ENCODE measurements around the gene E2F6.

Gene E2F6

DNA sequence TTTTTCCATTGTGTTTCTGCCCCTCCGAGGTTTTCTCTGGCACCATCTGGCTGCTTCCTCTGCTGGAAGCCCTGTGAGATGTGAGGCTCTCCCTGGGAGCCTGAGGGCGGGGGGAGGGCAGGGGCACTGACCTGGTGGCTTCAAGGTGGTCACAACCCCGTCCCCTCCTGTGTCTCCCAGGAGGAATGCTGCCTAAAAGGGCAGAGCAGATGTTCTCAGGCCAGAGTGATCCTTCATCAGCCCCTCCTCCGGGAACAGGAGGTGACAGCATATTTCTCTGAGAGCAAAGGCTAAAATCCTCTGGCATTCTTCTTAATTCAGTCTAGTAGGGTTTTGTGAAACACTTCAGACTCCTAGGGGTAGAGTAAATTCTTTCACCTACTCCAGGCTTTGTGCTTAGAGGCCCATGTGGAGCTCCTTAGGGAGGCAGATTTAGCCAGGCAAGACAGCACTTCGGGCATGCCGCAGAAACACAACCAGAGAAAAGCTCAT, 49.6 kb upstream of the E2F6 start:
- POLR2A ChIA-PET = no interaction called here
- H3K27ac ChIP-seq (ENCODE audit: extremely low read depth, low read depth, low read length) = no peak overlapping the region
- H3K9me3 ChIP-seq (ENCODE audit: control insufficient read depth, insufficient read depth, low read depth, low read length) = no peaks in the 10 kb centered on the region
- no peak overlapping the region for H3K4me3 ChIP-seq (ENCODE audit: low read depth, low read length)
- H3K36me3 ChIP-seq (ENCODE audit: control insufficient read depth in 2 of 2, insufficient read depth in 1 of 2, low read length in 2 of 2) = no peaks in the 10 kb centered on the region
- TF ChIP-seq ZIC2 (tag by site-specific recombination; IDR thresholded peaks at IDR 0.05) (peak; percentile 75), GLIS1 (tag by site-specific recombination; IDR thresholded peaks at IDR 0.05) (peak; percentile 65)
- TF ChIP-seq, protein P1, sequence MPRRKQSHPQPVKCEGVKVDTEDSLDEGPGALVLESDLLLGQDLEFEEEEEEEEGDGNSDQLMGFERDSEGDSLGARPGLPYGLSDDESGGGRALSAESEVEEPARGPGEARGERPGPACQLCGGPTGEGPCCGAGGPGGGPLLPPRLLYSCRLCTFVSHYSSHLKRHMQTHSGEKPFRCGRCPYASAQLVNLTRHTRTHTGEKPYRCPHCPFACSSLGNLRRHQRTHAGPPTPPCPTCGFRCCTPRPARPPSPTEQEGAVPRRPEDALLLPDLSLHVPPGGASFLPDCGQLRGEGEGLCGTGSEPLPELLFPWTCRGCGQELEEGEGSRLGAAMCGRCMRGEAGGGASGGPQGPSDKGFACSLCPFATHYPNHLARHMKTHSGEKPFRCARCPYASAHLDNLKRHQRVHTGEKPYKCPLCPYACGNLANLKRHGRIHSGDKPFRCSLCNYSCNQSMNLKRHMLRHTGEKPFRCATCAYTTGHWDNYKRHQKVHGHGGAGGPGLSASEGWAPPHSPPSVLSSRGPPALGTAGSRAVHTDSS (tag by site-specific recombination; IDR thresholded peaks at IDR 0.05) = no peak
- no peaks in the 10 kb centered on the region for H3K4me1 ChIP-seq (ENCODE audit: control insufficient read depth, insufficient read depth, low read length)
- CTCF ChIA-PET = interaction anchor here (1.1 kb wide), 1 partner anchor 13 kb away, joined by 3 read pairs; no protein-coding TSS in a partner anchor

DNA sequence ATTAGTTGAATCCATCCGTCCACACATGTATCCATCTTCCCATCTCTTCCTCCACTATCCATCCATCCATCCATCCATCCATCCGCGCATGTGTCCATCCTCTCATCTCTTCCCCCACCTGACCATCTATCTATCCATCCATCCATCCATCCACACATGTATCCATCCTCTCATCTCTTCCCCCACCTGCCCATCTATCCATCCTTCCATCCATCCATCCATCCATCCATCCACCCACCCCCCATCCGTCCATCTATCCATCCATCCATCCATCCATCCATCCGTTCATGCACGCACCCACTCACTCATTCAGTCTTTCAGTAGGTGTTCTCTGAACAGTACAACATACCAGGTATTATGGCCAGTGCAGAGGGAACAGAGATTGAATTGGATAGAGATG, 48.9 kb upstream of the E2F6 start:
- TF ChIP-seq, protein P2, sequence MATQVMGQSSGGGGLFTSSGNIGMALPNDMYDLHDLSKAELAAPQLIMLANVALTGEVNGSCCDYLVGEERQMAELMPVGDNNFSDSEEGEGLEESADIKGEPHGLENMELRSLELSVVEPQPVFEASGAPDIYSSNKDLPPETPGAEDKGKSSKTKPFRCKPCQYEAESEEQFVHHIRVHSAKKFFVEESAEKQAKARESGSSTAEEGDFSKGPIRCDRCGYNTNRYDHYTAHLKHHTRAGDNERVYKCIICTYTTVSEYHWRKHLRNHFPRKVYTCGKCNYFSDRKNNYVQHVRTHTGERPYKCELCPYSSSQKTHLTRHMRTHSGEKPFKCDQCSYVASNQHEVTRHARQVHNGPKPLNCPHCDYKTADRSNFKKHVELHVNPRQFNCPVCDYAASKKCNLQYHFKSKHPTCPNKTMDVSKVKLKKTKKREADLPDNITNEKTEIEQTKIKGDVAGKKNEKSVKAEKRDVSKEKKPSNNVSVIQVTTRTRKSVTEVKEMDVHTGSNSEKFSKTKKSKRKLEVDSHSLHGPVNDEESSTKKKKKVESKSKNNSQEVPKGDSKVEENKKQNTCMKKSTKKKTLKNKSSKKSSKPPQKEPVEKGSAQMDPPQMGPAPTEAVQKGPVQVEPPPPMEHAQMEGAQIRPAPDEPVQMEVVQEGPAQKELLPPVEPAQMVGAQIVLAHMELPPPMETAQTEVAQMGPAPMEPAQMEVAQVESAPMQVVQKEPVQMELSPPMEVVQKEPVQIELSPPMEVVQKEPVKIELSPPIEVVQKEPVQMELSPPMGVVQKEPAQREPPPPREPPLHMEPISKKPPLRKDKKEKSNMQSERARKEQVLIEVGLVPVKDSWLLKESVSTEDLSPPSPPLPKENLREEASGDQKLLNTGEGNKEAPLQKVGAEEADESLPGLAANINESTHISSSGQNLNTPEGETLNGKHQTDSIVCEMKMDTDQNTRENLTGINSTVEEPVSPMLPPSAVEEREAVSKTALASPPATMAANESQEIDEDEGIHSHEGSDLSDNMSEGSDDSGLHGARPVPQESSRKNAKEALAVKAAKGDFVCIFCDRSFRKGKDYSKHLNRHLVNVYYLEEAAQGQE (tag by site-specific recombination; IDR thresholded peaks at IDR 0.05) = no peak
- TF ChIP-seq ZNF214 (tag by site-specific recombination; IDR thresholded peaks at IDR 0.05; ENCODE audit: borderline replicate concordance) = no peak
- TF ChIP-seq, protein P3, sequence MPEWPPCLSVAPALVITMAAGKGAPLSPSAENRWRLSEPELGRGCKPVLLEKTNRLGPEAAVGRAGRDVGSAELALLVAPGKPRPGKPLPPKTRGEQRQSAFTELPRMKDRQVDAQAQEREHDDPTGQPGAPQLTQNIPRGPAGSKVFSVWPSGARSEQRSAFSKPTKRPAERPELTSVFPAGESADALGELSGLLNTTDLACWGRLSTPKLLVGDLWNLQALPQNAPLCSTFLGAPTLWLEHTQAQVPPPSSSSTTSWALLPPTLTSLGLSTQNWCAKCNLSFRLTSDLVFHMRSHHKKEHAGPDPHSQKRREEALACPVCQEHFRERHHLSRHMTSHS (tag by site-specific recombination; IDR thresholded peaks at IDR 0.05) = no peak
- TF ChIP-seq, protein P4, sequence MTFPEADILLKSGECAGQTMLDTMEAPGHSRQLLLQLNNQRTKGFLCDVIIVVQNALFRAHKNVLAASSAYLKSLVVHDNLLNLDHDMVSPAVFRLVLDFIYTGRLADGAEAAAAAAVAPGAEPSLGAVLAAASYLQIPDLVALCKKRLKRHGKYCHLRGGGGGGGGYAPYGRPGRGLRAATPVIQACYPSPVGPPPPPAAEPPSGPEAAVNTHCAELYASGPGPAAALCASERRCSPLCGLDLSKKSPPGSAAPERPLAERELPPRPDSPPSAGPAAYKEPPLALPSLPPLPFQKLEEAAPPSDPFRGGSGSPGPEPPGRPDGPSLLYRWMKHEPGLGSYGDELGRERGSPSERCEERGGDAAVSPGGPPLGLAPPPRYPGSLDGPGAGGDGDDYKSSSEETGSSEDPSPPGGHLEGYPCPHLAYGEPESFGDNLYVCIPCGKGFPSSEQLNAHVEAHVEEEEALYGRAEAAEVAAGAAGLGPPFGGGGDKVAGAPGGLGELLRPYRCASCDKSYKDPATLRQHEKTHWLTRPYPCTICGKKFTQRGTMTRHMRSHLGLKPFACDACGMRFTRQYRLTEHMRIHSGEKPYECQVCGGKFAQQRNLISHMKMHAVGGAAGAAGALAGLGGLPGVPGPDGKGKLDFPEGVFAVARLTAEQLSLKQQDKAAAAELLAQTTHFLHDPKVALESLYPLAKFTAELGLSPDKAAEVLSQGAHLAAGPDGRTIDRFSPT (tag by site-specific recombination; IDR thresholded peaks at IDR 0.05) = no peak
- TF ChIP-seq, protein P5, sequence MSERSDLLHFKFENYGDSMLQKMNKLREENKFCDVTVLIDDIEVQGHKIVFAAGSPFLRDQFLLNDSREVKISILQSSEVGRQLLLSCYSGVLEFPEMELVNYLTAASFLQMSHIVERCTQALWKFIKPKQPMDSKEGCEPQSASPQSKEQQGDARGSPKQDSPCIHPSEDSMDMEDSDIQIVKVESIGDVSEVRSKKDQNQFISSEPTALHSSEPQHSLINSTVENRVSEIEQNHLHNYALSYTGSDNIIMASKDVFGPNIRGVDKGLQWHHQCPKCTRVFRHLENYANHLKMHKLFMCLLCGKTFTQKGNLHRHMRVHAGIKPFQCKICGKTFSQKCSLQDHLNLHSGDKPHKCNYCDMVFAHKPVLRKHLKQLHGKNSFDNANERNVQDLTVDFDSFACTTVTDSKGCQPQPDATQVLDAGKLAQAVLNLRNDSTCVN (tag by site-specific recombination; optimal IDR thresholded peaks at IDR 0.05) = no peak
- no peak for TF ChIP-seq IKZF3 (tag by site-specific recombination; IDR thresholded peaks at IDR 0.05)
- no peak for TF ChIP-seq KLF16 (tag by site-specific recombination; IDR thresholded peaks at IDR 0.05)
- TF ChIP-seq, protein P6, sequence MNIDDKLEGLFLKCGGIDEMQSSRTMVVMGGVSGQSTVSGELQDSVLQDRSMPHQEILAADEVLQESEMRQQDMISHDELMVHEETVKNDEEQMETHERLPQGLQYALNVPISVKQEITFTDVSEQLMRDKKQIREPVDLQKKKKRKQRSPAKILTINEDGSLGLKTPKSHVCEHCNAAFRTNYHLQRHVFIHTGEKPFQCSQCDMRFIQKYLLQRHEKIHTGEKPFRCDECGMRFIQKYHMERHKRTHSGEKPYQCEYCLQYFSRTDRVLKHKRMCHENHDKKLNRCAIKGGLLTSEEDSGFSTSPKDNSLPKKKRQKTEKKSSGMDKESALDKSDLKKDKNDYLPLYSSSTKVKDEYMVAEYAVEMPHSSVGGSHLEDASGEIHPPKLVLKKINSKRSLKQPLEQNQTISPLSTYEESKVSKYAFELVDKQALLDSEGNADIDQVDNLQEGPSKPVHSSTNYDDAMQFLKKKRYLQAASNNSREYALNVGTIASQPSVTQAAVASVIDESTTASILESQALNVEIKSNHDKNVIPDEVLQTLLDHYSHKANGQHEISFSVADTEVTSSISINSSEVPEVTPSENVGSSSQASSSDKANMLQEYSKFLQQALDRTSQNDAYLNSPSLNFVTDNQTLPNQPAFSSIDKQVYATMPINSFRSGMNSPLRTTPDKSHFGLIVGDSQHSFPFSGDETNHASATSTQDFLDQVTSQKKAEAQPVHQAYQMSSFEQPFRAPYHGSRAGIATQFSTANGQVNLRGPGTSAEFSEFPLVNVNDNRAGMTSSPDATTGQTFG (tag by site-specific recombination; IDR thresholded peaks at IDR 0.05; ENCODE audit: borderline replicate concordance) = no peak
- TF ChIP-seq ZNF677 (tag by site-specific recombination; IDR thresholded peaks at IDR 0.05) = no peak
- peak; percentile 31; the same call in 1 of the 2 replicates for TF ChIP-seq ZBTB17 (tag by site-specific recombination; IDR thresholded peaks at IDR 0.05)
- TF ChIP-seq, protein P7, sequence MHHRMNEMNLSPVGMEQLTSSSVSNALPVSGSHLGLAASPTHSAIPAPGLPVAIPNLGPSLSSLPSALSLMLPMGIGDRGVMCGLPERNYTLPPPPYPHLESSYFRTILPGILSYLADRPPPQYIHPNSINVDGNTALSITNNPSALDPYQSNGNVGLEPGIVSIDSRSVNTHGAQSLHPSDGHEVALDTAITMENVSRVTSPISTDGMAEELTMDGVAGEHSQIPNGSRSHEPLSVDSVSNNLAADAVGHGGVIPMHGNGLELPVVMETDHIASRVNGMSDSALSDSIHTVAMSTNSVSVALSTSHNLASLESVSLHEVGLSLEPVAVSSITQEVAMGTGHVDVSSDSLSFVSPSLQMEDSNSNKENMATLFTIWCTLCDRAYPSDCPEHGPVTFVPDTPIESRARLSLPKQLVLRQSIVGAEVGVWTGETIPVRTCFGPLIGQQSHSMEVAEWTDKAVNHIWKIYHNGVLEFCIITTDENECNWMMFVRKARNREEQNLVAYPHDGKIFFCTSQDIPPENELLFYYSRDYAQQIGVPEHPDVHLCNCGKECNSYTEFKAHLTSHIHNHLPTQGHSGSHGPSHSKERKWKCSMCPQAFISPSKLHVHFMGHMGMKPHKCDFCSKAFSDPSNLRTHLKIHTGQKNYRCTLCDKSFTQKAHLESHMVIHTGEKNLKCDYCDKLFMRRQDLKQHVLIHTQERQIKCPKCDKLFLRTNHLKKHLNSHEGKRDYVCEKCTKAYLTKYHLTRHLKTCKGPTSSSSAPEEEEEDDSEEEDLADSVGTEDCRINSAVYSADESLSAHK (tag by site-specific recombination; IDR thresholded peaks at IDR 0.05) = no peak
- TF ChIP-seq ZNF366 (tag by site-specific recombination; conservative IDR thresholded peaks at IDR 0.05) = peak; percentile 95
- H3K4me1 ChIP-seq (ENCODE audit: control insufficient read depth, insufficient read depth, low read length) = no peaks in the 10 kb centered on the region
- H3K36me3 ChIP-seq (ENCODE audit: control insufficient read depth in 2 of 2, insufficient read depth in 1 of 2, low read length in 2 of 2) = no peaks in the 10 kb centered on the region
- no peak overlapping the region for H3K27ac ChIP-seq (ENCODE audit: extremely low read depth, low read depth, low read length)
- ChIA-PET POLR2A (no interaction called here), CTCF (no interaction called here)
- no peak overlapping the region for H3K4me3 ChIP-seq (ENCODE audit: low read depth, low read length)
- no peaks in the 10 kb centered on the region for H3K9me3 ChIP-seq (ENCODE audit: control insufficient read depth, insufficient read depth, low read depth, low read length)

All from HEK293 (cell line).